CD4-positive, CD25-positive, alpha-beta regulatory T cell (primary cell): Measurements from ENCODE around the gene ACTN4. TPM values are rescaled to one million over a fixed set of nuclear protein-coding genes. Genes with fewer than 3 reads are reported as not detected.
A peak's percentile ranks its signal among the peaks of the same experiment; 100 is the strongest.

ENCODE experiments used
- ATAC-seq, 2 donors: fragments of 150-1000 bp; cut with Tn5 transposase; one replicate each; pipeline ENCODE4 v1.10.0; 2021; ENCODE audit warnings: low read depth in 2 of 2, moderate number of reproducible peaks in 2 of 2, moderate library complexity in 1 of 2
- DNase-seq, 3 donors: peaks; one replicate each; pipeline versions ENCODE4 v3.0.0 to v3.0.0-alpha.2; 2012 to 2022; ENCODE audit warnings: mixed read lengths in 1 of 3
- H3K27ac ChIP-seq: one replicate; pipeline ENCODE4 v1.7.0; 2013; ENCODE audit warnings: mild to moderate bottlenecking, low read length; ENCODE audit not compliant: insufficient read depth, poor library complexity, severe bottlenecking
- H3K27me3 ChIP-seq: one replicate; pipeline ENCODE4 v1.7.0; 2013; ENCODE audit warnings: low read length; ENCODE audit not compliant: control insufficient read depth, insufficient read depth
- H3K36me3 ChIP-seq: one replicate; pipeline ENCODE4 v1.7.0; 2013; ENCODE audit warnings: mild to moderate bottlenecking, low read length, moderate library complexity; ENCODE audit not compliant: control insufficient read depth, insufficient read depth
- H3K4me1 ChIP-seq: 2 replicates; pipeline ENCODE4 v1.7.0; 2013; ENCODE audit warnings: mild to moderate bottlenecking, low read length; ENCODE audit not compliant: insufficient read depth, control insufficient read depth, poor library complexity, severe bottlenecking
- H3K4me3 ChIP-seq: one replicate; pipeline ENCODE4 v1.7.0; 2013; ENCODE audit warnings: low read depth, mild to moderate bottlenecking, low read length, moderate library complexity
- H3K9me3 ChIP-seq, 2 experiments: 1 replicate in 1 of 2; 2 replicates in 1 of 2; pipeline ENCODE4 v1.7.0; 2013; ENCODE audit warnings: low read length in 2 of 2, mild to moderate bottlenecking in 1 of 2, moderate library complexity in 1 of 2; ENCODE audit not compliant: control insufficient read depth in 2 of 2
- H3K27ac Mint-ChIP-seq, 3 donors: one replicate each; pipeline ENCODE4 v1.8.0; 2020 to 2022; ENCODE audit warnings: mild to moderate bottlenecking in 3 of 3, mixed read lengths in 3 of 3, moderate library complexity in 2 of 3
- H3K27me3 Mint-ChIP-seq: one replicate; pipeline ENCODE4 v1.8.0; 2022; ENCODE audit warnings: mild to moderate bottlenecking, mixed read lengths
- H3K36me3 Mint-ChIP-seq: one replicate; pipeline ENCODE4 v1.8.0; 2020; ENCODE audit warnings: mixed read lengths
- H3K4me1 Mint-ChIP-seq, 4 donors: one replicate each; pipeline ENCODE4 v1.8.0; 2020 to 2022; ENCODE audit warnings: mixed read lengths in 4 of 4, mild to moderate bottlenecking in 1 of 4
- H3K4me3 Mint-ChIP-seq, 4 donors: one replicate each; pipeline ENCODE4 v1.8.0; 2020 to 2022; ENCODE audit warnings: mild to moderate bottlenecking in 4 of 4, mixed read lengths in 4 of 4, moderate library complexity in 3 of 4
- H3K9me3 Mint-ChIP-seq, 7 donors: one replicate each; pipeline ENCODE4 v1.8.0; 2020 to 2022; ENCODE audit warnings: mixed read lengths in 7 of 7, mild to moderate bottlenecking in 3 of 7, moderate library complexity in 2 of 7
- polyA plus RNA-seq, 4 donors: library from polyadenylated mRNA; unstranded; fragments of 300-500 nt; fragmentation: Illumina TruSeq; gene quantifications; one replicate each; pipeline ENCODE4 v1.2.3, GENCODE V29; 2021
- total RNA-seq: library from RNA; stranded (reverse); gene quantifications from one replicate; pipeline ENCODE4 v1.2.3, GENCODE V29; 2022

Gene ACTN4
- total and polyA plus RNA-seq, 5 donors from 2014 or later: 11.2 to 323 (median 20.2) TPM

DNA sequence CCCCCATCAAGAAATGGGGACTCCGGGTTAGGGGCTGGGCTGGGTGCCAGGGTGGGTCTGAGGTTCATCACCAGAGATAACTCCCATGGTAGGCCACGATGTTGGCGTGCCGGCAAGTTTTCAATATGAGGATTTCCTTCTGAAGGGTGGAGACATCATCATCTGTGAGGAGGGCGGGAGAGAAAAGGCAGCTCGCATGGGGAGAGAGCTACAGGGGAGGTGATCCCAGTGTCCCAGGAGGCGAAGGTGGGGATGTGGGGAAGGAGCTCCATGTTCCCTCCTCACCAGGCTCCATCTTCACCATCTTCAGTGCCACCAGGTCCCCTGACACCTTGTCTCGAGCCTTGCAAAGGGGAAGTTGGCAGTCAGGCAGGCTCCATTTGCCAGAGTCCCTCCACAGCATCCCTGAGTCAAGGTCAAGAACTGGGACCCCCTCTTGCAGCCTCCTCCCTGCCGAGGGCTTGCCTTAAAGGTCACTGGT is 30.1 kb upstream of the ACTN4 start:
- peaks cover 32% of the 10 kb centered on the region for H3K36me3 Mint-ChIP-seq
- peak overlapping the region; percentile 95 to 100 (median 98) for H3K4me3 Mint-ChIP-seq
- Histone ChIP-seq H3K4me1 (peaks cover 58% of the 10 kb centered on the region), H3K27me3 (no peaks in the 10 kb centered on the region), H3K4me3 (peak overlapping the region; percentile 89), H3K36me3 (peaks cover 35% of the 10 kb centered on the region), H3K9me3 (no peaks in the 10 kb centered on the region), H3K27ac (peak overlapping the region; percentile 92)
- DNase-seq (peak in 1 of 3 donors; percentile 39), ATAC-seq (no peak)
- H3K27me3 Mint-ChIP-seq: no peaks in the 10 kb centered on the region
- peaks cover 5 to 86% (median 28%) of the 10 kb centered on the region in 4 donors for H3K4me1 Mint-ChIP-seq
- peak overlapping the region; percentile 95 to 100 (median 99) for H3K27ac Mint-ChIP-seq
- no peaks in the 10 kb centered on the region for H3K9me3 Mint-ChIP-seq

DNA sequence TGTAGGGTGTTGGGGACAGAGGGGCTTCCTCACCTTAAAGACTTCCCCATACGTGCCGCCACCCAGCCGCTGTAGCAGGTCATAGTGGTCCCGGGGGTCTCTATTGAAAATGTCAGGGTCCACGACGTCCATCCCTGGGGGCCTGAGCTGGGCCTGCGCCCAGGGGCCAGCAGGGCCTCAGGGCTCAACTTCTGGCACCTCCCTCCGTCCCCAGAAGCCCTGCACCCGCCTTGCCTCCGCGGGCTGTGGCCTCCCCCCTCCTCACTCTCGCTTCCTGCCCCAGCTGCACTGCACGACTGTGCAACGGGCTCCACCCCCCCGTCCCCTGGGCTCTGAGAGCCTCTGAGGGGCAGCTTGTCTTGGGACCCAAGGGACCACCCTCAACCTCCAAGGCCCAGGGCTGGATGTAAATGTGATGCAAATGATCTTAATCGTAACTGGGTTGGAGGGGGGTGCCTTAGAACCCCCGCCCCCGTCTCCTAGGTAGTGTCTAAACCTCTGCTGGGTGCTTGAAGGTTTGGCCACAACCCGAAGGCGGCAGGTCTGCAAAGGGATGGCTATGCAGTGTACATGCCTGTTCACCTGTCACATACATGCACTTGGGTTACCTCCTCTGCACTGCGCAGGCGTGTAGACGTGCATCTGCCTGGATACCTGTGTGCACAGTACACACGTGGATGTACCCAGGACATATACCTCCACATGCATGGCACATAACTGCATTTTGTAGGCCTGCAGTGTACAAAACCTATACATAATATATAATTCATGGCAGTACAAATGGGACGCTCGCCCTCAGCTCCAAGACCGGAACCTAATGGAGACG is 29.5 kb upstream of the ACTN4 start, which contains the start of gene MAP4K1:
MAP4K1 (minus strand) TSS at position 190 of the 826 bp plus-strand sequence; CDS start at position 132, 58 bp downstream.
- peaks cover 35% of the 10 kb centered on the region for H3K36me3 ChIP-seq
- H3K36me3 Mint-ChIP-seq: peaks cover 29% of the 10 kb centered on the region
- H3K4me3 Mint-ChIP-seq: peak within 1 kb of the TSS; percentile 95 to 100 (median 98)

DNA sequence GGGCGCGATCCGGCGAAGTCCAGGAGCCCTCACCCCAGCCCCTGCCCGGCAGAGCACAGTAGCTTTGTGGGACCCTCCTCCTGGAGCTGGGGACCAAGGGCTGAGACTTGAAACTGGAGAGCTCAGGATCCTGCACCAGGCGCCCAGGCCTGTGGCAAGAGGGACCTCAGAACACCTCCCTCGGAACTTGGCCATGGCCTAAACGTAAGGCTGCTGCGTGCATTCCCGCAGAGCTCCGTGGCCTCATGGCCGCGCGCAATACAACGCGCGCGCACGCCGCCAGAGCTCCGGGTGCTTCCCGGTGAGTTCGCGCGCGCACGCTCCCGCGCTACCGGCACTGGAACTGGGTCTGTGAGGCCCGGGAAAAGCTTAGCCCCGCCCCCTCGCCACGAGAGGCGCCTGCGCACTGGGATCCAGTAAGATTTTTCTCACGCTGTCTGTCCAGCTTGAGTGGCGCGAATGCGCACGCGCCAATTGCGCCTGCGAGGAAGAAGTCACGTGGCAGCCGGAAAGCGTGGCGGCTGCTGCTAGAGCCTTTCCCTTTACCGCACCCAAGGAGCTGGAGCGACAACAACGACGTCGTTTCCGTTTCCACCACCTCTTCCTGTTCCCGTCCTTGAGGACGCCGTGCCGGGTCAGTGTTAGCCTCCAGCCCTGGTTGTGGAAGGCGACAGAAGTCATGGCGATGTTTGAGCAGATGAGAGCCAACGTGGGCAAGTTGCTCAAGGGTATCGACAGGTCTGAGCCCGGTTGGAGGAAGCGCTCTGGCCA is 28.7 kb upstream of the ACTN4 start, which contains the start of gene EIF3K:
EIF3K (plus strand) TSS at position 599 of the 771 bp plus-strand sequence; CDS start at position 680, 81 bp downstream.
- Mint-ChIP-seq H3K4me1 (peaks cover 5 to 73% (median 26%) of the 10 kb centered on the region in 4 donors), H3K27ac (peak within 1 kb of the TSS; percentile 96 to 100 (median 99)), H3K36me3 (peaks cover 23% of the 10 kb centered on the region), H3K9me3 (no peaks in the 10 kb centered on the region), H3K4me3 (peak within 1 kb of the TSS; percentile 95 to 100 (median 98)), H3K27me3 (no peaks in the 10 kb centered on the region)
- Histone ChIP-seq H3K36me3 (peaks cover 32% of the 10 kb centered on the region), H3K4me1 (peaks cover 54% of the 10 kb centered on the region), H3K4me3 (peak within 1 kb of the TSS; percentile 92), H3K27me3 (no peaks in the 10 kb centered on the region), H3K9me3 (no peaks in the 10 kb centered on the region), H3K27ac (peak within 1 kb of the TSS; percentile 92)
- peak; percentile 96 to 99 (median 97) for DNase-seq
- ATAC-seq: peak; percentile 65 to 66

More for the DNA sequence above, 29.5 kb upstream of the ACTN4 start, which contains the start of gene MAP4K1:
- Histone ChIP-seq H3K27ac (peak within 1 kb of the TSS; percentile 92), H3K27me3 (no peaks in the 10 kb centered on the region), H3K9me3 (no peaks in the 10 kb centered on the region), H3K4me1 (peaks cover 58% of the 10 kb centered on the region), H3K4me3 (peak within 1 kb of the TSS; percentile 92)
- Mint-ChIP-seq H3K27me3 (no peaks in the 10 kb centered on the region), H3K27ac (peak within 1 kb of the TSS; percentile 95 to 100 (median 99)), H3K4me1 (peaks cover 5 to 79% (median 28%) of the 10 kb centered on the region in 4 donors), H3K9me3 (no peaks in the 10 kb centered on the region)
- ATAC-seq: peak; percentile 74 to 78
- peak; percentile 56 to 85 (median 65) for DNase-seq

DNA sequence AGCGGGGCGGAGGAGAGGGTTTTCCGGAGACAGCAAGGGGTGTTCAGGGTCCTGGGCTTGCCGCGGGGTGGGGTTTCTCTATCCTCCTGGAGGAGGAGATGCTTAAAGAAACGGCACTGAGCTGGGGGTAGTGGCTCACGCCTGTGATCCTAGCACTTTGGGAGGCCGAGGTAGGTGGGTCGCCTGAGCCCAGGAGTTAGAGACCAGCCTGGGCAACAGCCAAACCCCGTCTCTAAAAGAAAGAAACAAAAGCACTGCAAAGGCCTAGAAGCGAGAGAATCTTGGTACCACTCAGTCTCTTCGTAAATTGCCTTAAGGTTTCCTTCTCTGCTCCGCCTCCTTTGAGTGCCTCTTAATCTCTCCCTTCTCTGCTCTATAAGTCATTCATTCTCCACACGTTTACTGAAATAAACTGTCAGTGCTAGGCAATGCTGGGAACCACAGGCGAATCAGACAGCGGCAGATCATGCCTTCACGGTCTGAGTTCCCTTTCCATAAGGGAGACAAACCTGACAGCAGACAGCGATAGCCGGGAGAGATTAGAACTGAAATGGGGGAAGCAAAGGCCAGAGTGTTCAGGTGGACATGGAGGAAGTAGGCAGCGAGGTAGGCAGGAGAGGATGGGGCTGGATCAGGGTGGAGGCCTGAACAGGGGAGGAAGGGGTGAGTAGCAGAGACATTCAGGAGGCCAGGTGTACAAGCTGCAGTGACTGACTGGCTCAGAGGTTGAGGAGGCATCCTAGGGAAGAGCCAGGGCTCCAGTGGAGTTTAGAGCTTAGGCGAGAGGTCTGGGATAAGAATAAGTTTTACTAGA is 27.9 kb upstream of the ACTN4 start:
- H3K27ac Mint-ChIP-seq: peak overlapping the region; percentile 96 to 100 (median 99)
- peaks cover 38% of the 10 kb centered on the region for H3K36me3 ChIP-seq
- no peaks in the 10 kb centered on the region for H3K9me3 ChIP-seq
- peak overlapping the region; percentile 92 for H3K4me3 ChIP-seq
- DNase-seq: no peak
- peaks cover 5 to 65% (median 26%) of the 10 kb centered on the region in 4 donors for H3K4me1 Mint-ChIP-seq
- peaks cover 47% of the 10 kb centered on the region for H3K4me1 ChIP-seq
- ATAC-seq: no peak
- H3K27me3 ChIP-seq: no peaks in the 10 kb centered on the region
- peak overlapping the region; percentile 95 to 100 (median 98) for H3K4me3 Mint-ChIP-seq
- no peaks in the 10 kb centered on the region for H3K27me3 Mint-ChIP-seq
- peaks cover 23% of the 10 kb centered on the region for H3K36me3 Mint-ChIP-seq
- H3K9me3 Mint-ChIP-seq: no peaks in the 10 kb centered on the region
- peak overlapping the region; percentile 92 for H3K27ac ChIP-seq

DNA sequence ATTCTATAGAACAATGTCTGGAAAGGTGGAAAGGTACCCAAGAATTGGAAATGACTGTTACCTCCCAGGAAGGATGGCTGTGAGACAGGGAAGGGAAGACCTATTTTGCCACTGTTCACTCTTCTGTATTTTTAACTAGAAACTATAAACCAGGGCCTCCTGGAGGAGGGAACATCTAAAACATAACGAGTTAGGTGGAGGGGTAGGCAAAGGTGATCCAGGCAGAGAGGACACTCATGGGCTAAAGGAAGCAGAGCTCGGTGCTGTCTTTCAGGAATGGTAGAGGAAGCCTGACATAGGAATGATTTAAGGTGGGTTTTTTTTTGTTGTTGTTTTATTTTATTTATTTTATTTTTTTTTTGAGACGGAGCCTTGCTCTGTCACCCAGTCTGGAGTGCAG is 22.6 kb upstream of the ACTN4 start:
- DNase-seq (no peak), ATAC-seq (no peak)
- H3K36me3 ChIP-seq: peaks cover 78% of the 10 kb centered on the region
- H3K4me1 ChIP-seq: peaks cover 7% of the 10 kb centered on the region
- H3K27ac Mint-ChIP-seq: no peak overlapping the region
- no peaks in the 10 kb centered on the region for H3K9me3 Mint-ChIP-seq
- H3K27me3 Mint-ChIP-seq: no peaks in the 10 kb centered on the region
- H3K36me3 Mint-ChIP-seq: peaks cover 29% of the 10 kb centered on the region
- no peak overlapping the region for H3K27ac ChIP-seq
- no peaks in the 10 kb centered on the region for H3K9me3 ChIP-seq
- no peaks in the 10 kb centered on the region for H3K27me3 ChIP-seq
- no peak overlapping the region for H3K4me3 ChIP-seq
- H3K4me1 Mint-ChIP-seq: peaks cover 0 to 19% (median 6%) of the 10 kb centered on the region in 4 donors
- no peak overlapping the region for H3K4me3 Mint-ChIP-seq

DNA sequence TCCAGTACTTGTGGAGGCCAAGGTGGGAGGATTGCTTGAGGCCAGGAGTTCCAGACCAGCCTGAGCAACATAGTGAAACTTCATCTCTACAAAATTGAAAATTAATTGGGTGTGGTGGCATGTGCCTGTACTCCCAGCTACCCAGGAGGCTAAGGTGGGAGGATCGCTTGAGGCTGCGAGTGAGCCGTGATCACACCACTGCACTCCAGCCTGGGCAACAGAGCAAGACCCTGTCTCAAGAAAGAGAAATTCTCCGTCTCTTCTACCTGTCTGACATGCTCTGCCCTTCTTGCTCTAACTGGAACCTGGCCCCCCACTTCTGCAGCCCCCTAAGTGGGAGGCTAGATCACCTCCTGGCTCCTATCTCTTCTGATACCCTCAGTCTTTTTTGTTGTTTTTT is 21.0 kb upstream of the ACTN4 start:
- Mint-ChIP-seq H3K27ac (no peak overlapping the region), H3K4me1 (peaks cover 0 to 10% (median 3%) of the 10 kb centered on the region in 4 donors), H3K36me3 (peaks cover 33% of the 10 kb centered on the region), H3K4me3 (peak overlapping the region in 2 of 4 donors; percentile 3 to 63), H3K27me3 (no peaks in the 10 kb centered on the region), H3K9me3 (no peaks in the 10 kb centered on the region)
- Histone ChIP-seq H3K36me3 (peaks cover 78% of the 10 kb centered on the region), H3K4me1 (no peaks in the 10 kb centered on the region), H3K4me3 (no peak overlapping the region), H3K9me3 (no peaks in the 10 kb centered on the region), H3K27me3 (no peaks in the 10 kb centered on the region), H3K27ac (no peak overlapping the region)
- DNase-seq (no peak), ATAC-seq (no peak)

DNA sequence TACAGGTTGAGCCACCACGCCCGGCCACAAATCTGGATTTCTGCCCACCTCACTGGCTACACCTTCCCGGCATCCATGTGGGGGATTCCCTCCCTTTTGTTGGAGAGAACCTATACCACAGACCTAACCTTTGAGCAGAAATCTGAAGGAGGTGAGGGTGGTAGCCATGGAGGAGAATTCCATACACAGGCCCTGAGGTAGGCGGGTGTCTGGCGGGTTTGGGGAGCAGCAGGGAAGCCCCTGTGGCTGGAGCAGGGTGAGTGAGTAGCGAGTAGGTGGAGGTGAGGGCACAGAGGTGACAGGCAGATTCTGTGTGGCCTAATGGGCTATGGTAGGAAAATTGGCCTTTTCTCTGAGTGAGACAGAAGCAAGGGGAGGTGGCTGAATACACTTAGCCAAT is 17.9 kb upstream of the ACTN4 start:
- no peaks in the 10 kb centered on the region for H3K27me3 Mint-ChIP-seq
- ATAC-seq (no peak), DNase-seq (no peak)
- no peaks in the 10 kb centered on the region for H3K27me3 ChIP-seq
- no peaks in the 10 kb centered on the region for H3K9me3 Mint-ChIP-seq
- no peak overlapping the region for H3K27ac ChIP-seq
- H3K27ac Mint-ChIP-seq: no peak overlapping the region
- H3K4me3 Mint-ChIP-seq: no peak overlapping the region
- H3K4me3 ChIP-seq: no peak overlapping the region
- peaks cover 65% of the 10 kb centered on the region for H3K36me3 ChIP-seq
- peaks cover 34% of the 10 kb centered on the region for H3K36me3 Mint-ChIP-seq
- peaks cover 3% of the 10 kb centered on the region for H3K4me1 ChIP-seq
- peaks cover 2 to 9% (median 5%) of the 10 kb centered on the region in 4 donors for H3K4me1 Mint-ChIP-seq
- H3K9me3 ChIP-seq: no peaks in the 10 kb centered on the region
